ENCODE data around the gene KIF26B.

The KIF26B gene

GRCh38 chr1:245649666-245650065, 494.9 kb downstream of the KIF26B start:
- in situ Hi-C loops (cut with HindIII; ENCODE audit: low pct_ligation_motif_present, low sequenced_read_pairs): no loop called here
- H3K36me3 ChIP-seq (replicated peaks): no peaks in the 10 kb centered on the region
- no peak for DNase-seq

GRCh38 chr1:245650441-245650960, 495.7 kb downstream of the KIF26B start:
- Histone ChIP-seq H3K4me3 (ENCODE audit: low read depth, low read length) (no peak overlapping the region), H3K27me3 (replicated peaks) (no peaks in the 10 kb centered on the region), H3K36me3 (replicated peaks) (no peaks in the 10 kb centered on the region), H3K27ac (no peak overlapping the region)
- no peak for DNase-seq
- in situ Hi-C loops (cut with HindIII; ENCODE audit: low pct_ligation_motif_present, low sequenced_read_pairs): no loop called here
- TF ChIP-seq CTCF (IDR thresholded peaks at IDR 0.05; ENCODE audit: low read depth, low read length, missing control alignments): no peak

More at GRCh38 chr1:245649666-245650065, 494.9 kb downstream of the KIF26B start:
- H3K27ac ChIP-seq: no peak overlapping the region
- H3K4me3 ChIP-seq (ENCODE audit: low read depth, low read length): no peak overlapping the region
- no peaks in the 10 kb centered on the region for H3K27me3 ChIP-seq (replicated peaks)
- no peak for TF ChIP-seq CTCF (IDR thresholded peaks at IDR 0.05; ENCODE audit: low read depth, low read length, missing control alignments)

- no peak overlapping the region for H3K4me3 ChIP-seq (ENCODE audit: low read depth, low read length)
- no peak overlapping the region for H3K27ac ChIP-seq
- in situ Hi-C loops (cut with HindIII; ENCODE audit: low pct_ligation_motif_present, low sequenced_read_pairs): no loop called here
- H3K36me3 ChIP-seq (replicated peaks): no peaks in the 10 kb centered on the region
- no peak for TF ChIP-seq CTCF (IDR thresholded peaks at IDR 0.05; ENCODE audit: low read depth, low read length, missing control alignments)
- no peak for DNase-seq
- no peaks in the 10 kb centered on the region for H3K27me3 ChIP-seq (replicated peaks)
These were observed 496.3 kb downstream of the KIF26B start for GRCh38 chr1:245651093-245651492.

- in situ Hi-C loops (cut with HindIII; ENCODE audit: low pct_ligation_motif_present, low sequenced_read_pairs): no loop called here
- no peaks in the 10 kb centered on the region for H3K27me3 ChIP-seq (replicated peaks)
- no peak overlapping the region for H3K4me3 ChIP-seq (ENCODE audit: low read depth, low read length)
- DNase-seq: no peak
- TF ChIP-seq CTCF (IDR thresholded peaks at IDR 0.05; ENCODE audit: low read depth, low read length, missing control alignments): no peak
- no peaks in the 10 kb centered on the region for H3K36me3 ChIP-seq (replicated peaks)
- no peak overlapping the region for H3K27ac ChIP-seq
These were observed 497.3 kb downstream of the KIF26B start for GRCh38 chr1:245652116-245652515.

GRCh38 chr1:245652660-245653427, 498.1 kb downstream of the KIF26B start:
- no peak for DNase-seq
- H3K4me3 ChIP-seq (ENCODE audit: low read depth, low read length): no peak overlapping the region
- no peaks in the 10 kb centered on the region for H3K36me3 ChIP-seq (replicated peaks)
- no peak overlapping the region for H3K27ac ChIP-seq
- no peak for TF ChIP-seq CTCF (IDR thresholded peaks at IDR 0.05; ENCODE audit: low read depth, low read length, missing control alignments)
- in situ Hi-C loops (cut with HindIII; ENCODE audit: low pct_ligation_motif_present, low sequenced_read_pairs): no loop called here
- no peaks in the 10 kb centered on the region for H3K27me3 ChIP-seq (replicated peaks)

Data from brain microvascular endothelial cell (primary cell).